ENCODE measurements around the gene LRRC27.

DNA sequence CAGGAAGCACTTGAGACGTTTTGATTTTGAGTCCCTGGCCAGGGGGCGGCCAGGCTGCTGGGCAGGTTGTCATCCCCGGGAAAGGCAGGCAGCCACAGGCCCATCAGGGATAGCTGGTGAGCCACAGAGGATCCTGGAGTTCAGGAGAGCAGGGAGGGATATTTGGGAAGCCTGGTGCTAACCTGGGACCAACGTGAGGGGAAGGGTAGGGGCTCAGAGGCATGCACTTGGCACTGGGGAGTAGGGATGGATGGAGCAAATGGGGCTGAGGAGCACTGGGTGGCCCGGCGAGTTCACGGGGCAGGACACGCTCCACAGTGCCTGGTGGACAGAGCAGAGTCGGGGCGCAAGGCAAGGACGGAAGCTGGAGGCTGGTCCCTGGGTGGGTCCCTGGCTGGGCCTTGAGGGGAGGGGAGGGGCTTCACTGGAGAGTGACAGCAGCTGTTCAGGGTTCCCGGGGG lies 30.2 kb downstream of the LRRC27 start:
- TF ChIP-seq, protein P1, sequence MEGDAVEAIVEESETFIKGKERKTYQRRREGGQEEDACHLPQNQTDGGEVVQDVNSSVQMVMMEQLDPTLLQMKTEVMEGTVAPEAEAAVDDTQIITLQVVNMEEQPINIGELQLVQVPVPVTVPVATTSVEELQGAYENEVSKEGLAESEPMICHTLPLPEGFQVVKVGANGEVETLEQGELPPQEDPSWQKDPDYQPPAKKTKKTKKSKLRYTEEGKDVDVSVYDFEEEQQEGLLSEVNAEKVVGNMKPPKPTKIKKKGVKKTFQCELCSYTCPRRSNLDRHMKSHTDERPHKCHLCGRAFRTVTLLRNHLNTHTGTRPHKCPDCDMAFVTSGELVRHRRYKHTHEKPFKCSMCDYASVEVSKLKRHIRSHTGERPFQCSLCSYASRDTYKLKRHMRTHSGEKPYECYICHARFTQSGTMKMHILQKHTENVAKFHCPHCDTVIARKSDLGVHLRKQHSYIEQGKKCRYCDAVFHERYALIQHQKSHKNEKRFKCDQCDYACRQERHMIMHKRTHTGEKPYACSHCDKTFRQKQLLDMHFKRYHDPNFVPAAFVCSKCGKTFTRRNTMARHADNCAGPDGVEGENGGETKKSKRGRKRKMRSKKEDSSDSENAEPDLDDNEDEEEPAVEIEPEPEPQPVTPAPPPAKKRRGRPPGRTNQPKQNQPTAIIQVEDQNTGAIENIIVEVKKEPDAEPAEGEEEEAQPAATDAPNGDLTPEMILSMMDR (IDR thresholded peaks at IDR 0.05; ENCODE audit: insufficient read depth, low read length) = no peak
- no peak for TF ChIP-seq POLR2AphosphoS5 (IDR thresholded peaks at IDR 0.05; ENCODE audit: low read depth)
- TF ChIP-seq, protein P2, sequence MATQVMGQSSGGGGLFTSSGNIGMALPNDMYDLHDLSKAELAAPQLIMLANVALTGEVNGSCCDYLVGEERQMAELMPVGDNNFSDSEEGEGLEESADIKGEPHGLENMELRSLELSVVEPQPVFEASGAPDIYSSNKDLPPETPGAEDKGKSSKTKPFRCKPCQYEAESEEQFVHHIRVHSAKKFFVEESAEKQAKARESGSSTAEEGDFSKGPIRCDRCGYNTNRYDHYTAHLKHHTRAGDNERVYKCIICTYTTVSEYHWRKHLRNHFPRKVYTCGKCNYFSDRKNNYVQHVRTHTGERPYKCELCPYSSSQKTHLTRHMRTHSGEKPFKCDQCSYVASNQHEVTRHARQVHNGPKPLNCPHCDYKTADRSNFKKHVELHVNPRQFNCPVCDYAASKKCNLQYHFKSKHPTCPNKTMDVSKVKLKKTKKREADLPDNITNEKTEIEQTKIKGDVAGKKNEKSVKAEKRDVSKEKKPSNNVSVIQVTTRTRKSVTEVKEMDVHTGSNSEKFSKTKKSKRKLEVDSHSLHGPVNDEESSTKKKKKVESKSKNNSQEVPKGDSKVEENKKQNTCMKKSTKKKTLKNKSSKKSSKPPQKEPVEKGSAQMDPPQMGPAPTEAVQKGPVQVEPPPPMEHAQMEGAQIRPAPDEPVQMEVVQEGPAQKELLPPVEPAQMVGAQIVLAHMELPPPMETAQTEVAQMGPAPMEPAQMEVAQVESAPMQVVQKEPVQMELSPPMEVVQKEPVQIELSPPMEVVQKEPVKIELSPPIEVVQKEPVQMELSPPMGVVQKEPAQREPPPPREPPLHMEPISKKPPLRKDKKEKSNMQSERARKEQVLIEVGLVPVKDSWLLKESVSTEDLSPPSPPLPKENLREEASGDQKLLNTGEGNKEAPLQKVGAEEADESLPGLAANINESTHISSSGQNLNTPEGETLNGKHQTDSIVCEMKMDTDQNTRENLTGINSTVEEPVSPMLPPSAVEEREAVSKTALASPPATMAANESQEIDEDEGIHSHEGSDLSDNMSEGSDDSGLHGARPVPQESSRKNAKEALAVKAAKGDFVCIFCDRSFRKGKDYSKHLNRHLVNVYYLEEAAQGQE (IDR thresholded peaks at IDR 0.05; ENCODE audit: insufficient replicate concordance, low read depth) = no peak

All from HL-60 (cell line).